SK-N-SH (cell line): Measurements from ENCODE around the gene HSPA12A. TPM values are rescaled to one million over a fixed set of nuclear protein-coding genes. Genes with fewer than 3 reads are reported as not detected.

Source experiments
- CTCF ChIA-PET: fragments of 300-600, 350-600 bp; formaldehyde crosslinking; extraction: SDS; loops from one replicate; lab custom pipeline; 2021; lab: Yijun Ruan, JAX
- POLR2A ChIA-PET: fragments of 350-600 bp; sonication (Branson Sonifier 250); formaldehyde crosslinking; extraction: SDS; loops from one replicate; lab custom pipeline; 2020; ENCODE audit warnings: antibody characterized with exemption, inconsistent platforms; lab: Yijun Ruan, JAX
- DNase-seq: peaks from one replicate; pipeline ENCODE4 v3.0.0; 2012
- H2AFZ ChIP-seq: fragments of 200-600 bp; sonication (generic); 2 replicates; pipeline ENCODE4 v1.8.1; 2016; ENCODE audit warnings: antibody characterized with exemption, mild to moderate bottlenecking, low read depth
- H3F3A ChIP-seq: fragments of 200-600 bp; sonication (generic); replicated peaks from 2 replicates; pipeline ENCODE3; 2016; ENCODE audit warnings: antibody characterized with exemption, mild to moderate bottlenecking; ENCODE audit not compliant: insufficient read depth
- H3K27ac ChIP-seq, 2 experiments: fragments of 200-500 bp in 1 of 2; fragments of 200-600 bp in 1 of 2; sonication (Bioruptor generic) in 1 of 2; sonication (generic), shearing (Covaris generic) in 1 of 2; 2 replicates each; pipeline versions ENCODE4 v1.5.1 to v1.6.1; 2014 to 2016; ENCODE audit warnings: low read depth in 2 of 2, inconsistent platforms in 1 of 2, low read length in 1 of 2, mild to moderate bottlenecking in 1 of 2, mixed read lengths in 1 of 2
- H3K27me3 ChIP-seq: fragments of 200-600 bp; sonication (generic), shearing (Covaris generic); 2 replicates; pipeline ENCODE4 v1.6.1; 2016; ENCODE audit warnings: mixed run types; ENCODE audit not compliant: insufficient read depth
- H3K36me3 ChIP-seq, 2 experiments: fragments of 200-500 bp in 1 of 2; fragments of 200-600 bp in 1 of 2; sonication (Bioruptor generic) in 1 of 2; sonication (generic) in 1 of 2; replicated peaks in 1 of 2; 2 replicates each; pipeline versions ENCODE3 to v1.5.1; 2014 to 2016; ENCODE audit warnings: low read length in 1 of 2, mild to moderate bottlenecking in 1 of 2; ENCODE audit not compliant: insufficient read depth in 2 of 2, control insufficient read depth in 1 of 2
- H3K4me1 ChIP-seq, 2 experiments: fragments of 200-500 bp in 1 of 2; fragments of 200-600 bp in 1 of 2; sonication (Bioruptor generic) in 1 of 2; sonication (generic), shearing (Covaris generic) in 1 of 2; 2 replicates each; pipeline versions ENCODE4 v1.5.1 to v1.6.1; 2014 to 2016; ENCODE audit warnings: low read depth in 1 of 2, low read length in 1 of 2, mixed run types in 1 of 2; ENCODE audit not compliant: insufficient read depth in 2 of 2, control insufficient read depth in 1 of 2
- H3K4me2 ChIP-seq: fragments of 200-600 bp; sonication (generic), shearing (Covaris generic); 2 replicates; pipeline ENCODE4 v1.6.1; 2017; ENCODE audit warnings: mixed run types
- H3K4me3 ChIP-seq, 2 experiments: fragments of 200-500 bp in 1 of 2; fragments of 200-600 bp in 1 of 2; sonication (Bioruptor generic) in 1 of 2; sonication (generic), shearing (Covaris generic) in 1 of 2; 2 replicates each; pipeline versions ENCODE4 v1.5.1 to v1.8.1; 2014 to 2016; ENCODE audit warnings: low read depth in 2 of 2, inconsistent platforms in 1 of 2, low read length in 1 of 2, mild to moderate bottlenecking in 1 of 2, mixed read lengths in 1 of 2, moderate library complexity in 1 of 2
- H3K79me2 ChIP-seq: fragments of 200-600 bp; sonication (generic); 2 replicates; pipeline ENCODE4 v1.8.1; 2017; ENCODE audit warnings: mild to moderate bottlenecking; ENCODE audit not compliant: insufficient read depth
- H3K9ac ChIP-seq: fragments of 200-600 bp; sonication (generic); 2 replicates; pipeline ENCODE4 v1.6.1; 2017; ENCODE audit warnings: mixed run types
- H3K9me2 ChIP-seq: fragments of 200-600 bp; sonication (generic); 2 replicates; pipeline ENCODE4 v1.6.1; 2017; ENCODE audit warnings: mixed run types
- H3K9me3 ChIP-seq: fragments of 200-600 bp; sonication (generic); 2 replicates; pipeline ENCODE4 v1.6.1; 2017; ENCODE audit warnings: mixed run types, mild to moderate bottlenecking, moderate library complexity
- H4K20me1 ChIP-seq: fragments of 200-600 bp; sonication (generic); 2 replicates; pipeline ENCODE4 v1.6.1; 2017; ENCODE audit warnings: mild to moderate bottlenecking, mixed run types; ENCODE audit not compliant: insufficient read depth
- CHD2 ChIP-seq: fragments of 150-350 bp; IDR thresholded peaks from 2 replicates; pipeline ENCODE4 v1.6.1; 2018; ENCODE audit warnings: low read length; ENCODE audit not compliant: partially characterized antibody
- EZH2phosphoT487 ChIP-seq: fragments of 200-600 bp; sonication (generic); IDR thresholded peaks from 2 replicates; pipeline ENCODE4 v1.6.1; 2017; ENCODE audit warnings: low read depth, mixed run types, mild to moderate bottlenecking, antibody characterized with exemption, moderate library complexity, borderline replicate concordance
- FOXM1 ChIP-seq: IDR thresholded peaks from 2 replicates; pipeline ENCODE4 v1.4.0; 2012; ENCODE audit warnings: low read depth, mild to moderate bottlenecking
- MXI1 ChIP-seq: IDR thresholded peaks from 2 replicates; pipeline ENCODE4 v1.6.1; 2012; ENCODE audit warnings: mild to moderate bottlenecking, low read depth, low read length, improper control_type of control experiment
- NRF1 ChIP-seq: IDR thresholded peaks from 2 replicates; pipeline ENCODE4 v1.6.1; 2012; ENCODE audit warnings: low read depth, mild to moderate bottlenecking, low read length
- RCOR1 ChIP-seq: fragments of 150-350 bp; IDR thresholded peaks from 2 replicates; pipeline ENCODE4 v1.6.1; 2017; ENCODE audit warnings: antibody characterized with exemption, low read length
- SIN3A ChIP-seq: IDR thresholded peaks from 2 replicates; pipeline ENCODE4 v1.6.1; 2012; ENCODE audit warnings: low read depth, mild to moderate bottlenecking, low read length, moderate library complexity, borderline replicate concordance
- SMC3 ChIP-seq: IDR thresholded peaks from 2 replicates; pipeline ENCODE4 v1.6.1; 2012; ENCODE audit warnings: low read depth, low read length, improper control_type of control experiment
- TAF1 ChIP-seq: IDR thresholded peaks from 2 replicates; pipeline ENCODE4 v1.6.1; 2012; ENCODE audit warnings: low read depth, mild to moderate bottlenecking, low read length, moderate library complexity, borderline replicate concordance
- TEAD4 ChIP-seq: IDR thresholded peaks from 2 replicates; pipeline ENCODE4 v1.4.0; 2012; ENCODE audit warnings: mild to moderate bottlenecking, borderline replicate concordance; ENCODE audit not compliant: insufficient read depth
- YY1 ChIP-seq: IDR thresholded peaks from 2 replicates; pipeline ENCODE4 v1.4.0; 2012; ENCODE audit warnings: low read depth, mild to moderate bottlenecking
- WGBS: methylation state at CpG from one replicate; pipeline ENCODE4 v1.1.6; 2017; ENCODE audit warnings: low lambda C conversion rate; 5-methylcytosine and 5-hydroxymethylcytosine counted together
- polyA plus RNA-seq, 3 experiments: library from polyadenylated mRNA; depleted of rRNA; stranded (reverse); fragments of >200 nt; gene quantifications; 2 replicates each; pipeline ENCODE4 v1.2.3, GENCODE V29; 2012
- TF ChIP-seq, protein P1 (sequence below): IDR thresholded peaks from 2 replicates; pipeline ENCODE4; 2012
- TF ChIP-seq, protein P2 (sequence below): fragments of 200-600 bp; sonication (generic); IDR thresholded peaks from 2 replicates; pipeline ENCODE4 v1.6.1; 2017; ENCODE audit warnings: antibody characterized with exemption, mild to moderate bottlenecking, moderate library complexity
- TF ChIP-seq, protein P3 (sequence below): IDR thresholded peaks from 2 replicates; pipeline ENCODE4 v1.4.0; 2012; ENCODE audit warnings: low read depth, borderline replicate concordance
- TF ChIP-seq, protein P4 (sequence below): fragments of 150-350 bp; IDR thresholded peaks from 2 replicates; pipeline ENCODE4 v1.6.1; 2016; ENCODE audit warnings: mild to moderate bottlenecking, low read depth, low read length
- TF ChIP-seq, protein P5 (sequence below): IDR thresholded peaks from 2 replicates; pipeline ENCODE4 v1.4.0; 2012; ENCODE audit warnings: low read depth, borderline replicate concordance

The HSPA12A gene
- polyA plus RNA-seq, 1 of the 3 experiments (the other 2 are of a cell fraction) = 2.9 TPM

DNA sequence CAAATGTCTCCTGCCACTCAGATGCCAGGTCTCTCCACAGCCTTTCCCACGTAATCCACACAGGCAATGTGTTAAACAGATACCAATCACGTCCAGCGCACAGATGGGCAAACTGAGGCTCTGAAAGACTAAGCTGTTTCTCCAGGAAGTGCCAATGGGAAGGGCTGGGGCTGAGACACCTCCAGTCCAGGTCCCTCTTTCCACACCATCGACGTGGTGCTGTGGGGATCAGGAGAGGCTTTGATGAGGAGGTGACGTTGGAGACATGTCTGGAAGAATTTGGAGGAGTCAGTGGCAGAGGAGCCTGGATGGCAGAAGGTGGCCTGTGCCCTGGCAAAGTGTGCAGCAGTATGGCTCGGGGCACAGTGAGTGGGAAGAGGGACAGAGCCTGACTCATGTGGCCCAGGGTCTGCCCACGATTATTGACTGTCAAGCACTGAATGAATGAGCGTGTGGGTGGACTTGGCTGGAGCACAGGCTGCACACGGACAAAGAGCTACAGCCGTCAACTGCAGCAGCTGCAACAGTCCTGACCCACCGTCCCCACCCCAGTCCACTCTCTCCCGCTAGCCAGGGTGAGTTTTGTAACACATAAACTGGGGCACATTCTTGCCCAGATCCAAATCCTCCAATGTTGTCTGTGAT is 40.8 kb upstream of the HSPA12A start:
- H3K4me2 ChIP-seq = no peak overlapping the region
- no peaks in the 10 kb centered on the region for H3K9me3 ChIP-seq
- no peaks in the 10 kb centered on the region for H3F3A ChIP-seq
- H3K9ac ChIP-seq = no peak overlapping the region
- no peak for DNase-seq
- H3K9me2 ChIP-seq = no peaks in the 10 kb centered on the region
- POLR2A ChIA-PET = no interaction called here
- H3K27me3 ChIP-seq = no peaks in the 10 kb centered on the region
- H3K4me1 ChIP-seq = peaks cover 0 to 3% of the 10 kb centered on the region in 2 experiments; a peak in 1 of 4 replicates
- no peak overlapping the region for H3K4me3 ChIP-seq
- no peaks in the 10 kb centered on the region for H4K20me1 ChIP-seq
- WGBS = 72% methylated on average over 11 of the region's 13 CpGs
- no peaks in the 10 kb centered on the region for H3K36me3 ChIP-seq
- no peaks in the 10 kb centered on the region for H3K79me2 ChIP-seq
- no peak overlapping the region for H2AFZ ChIP-seq
- no peak for TF ChIP-seq EZH2phosphoT487
- TF ChIP-seq TAF1 = no peak
- no peak for TF ChIP-seq NRF1
- no peak for TF ChIP-seq FOXM1
- TF ChIP-seq, protein P1, sequence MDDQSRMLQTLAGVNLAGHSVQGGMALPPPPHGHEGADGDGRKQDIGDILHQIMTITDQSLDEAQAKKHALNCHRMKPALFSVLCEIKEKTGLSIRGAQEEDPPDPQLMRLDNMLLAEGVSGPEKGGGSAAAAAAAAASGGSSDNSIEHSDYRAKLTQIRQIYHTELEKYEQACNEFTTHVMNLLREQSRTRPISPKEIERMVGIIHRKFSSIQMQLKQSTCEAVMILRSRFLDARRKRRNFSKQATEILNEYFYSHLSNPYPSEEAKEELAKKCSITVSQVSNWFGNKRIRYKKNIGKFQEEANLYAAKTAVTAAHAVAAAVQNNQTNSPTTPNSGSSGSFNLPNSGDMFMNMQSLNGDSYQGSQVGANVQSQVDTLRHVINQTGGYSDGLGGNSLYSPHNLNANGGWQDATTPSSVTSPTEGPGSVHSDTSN = no peak
- no peak for TF ChIP-seq TEAD4
- TF ChIP-seq, protein P2, sequence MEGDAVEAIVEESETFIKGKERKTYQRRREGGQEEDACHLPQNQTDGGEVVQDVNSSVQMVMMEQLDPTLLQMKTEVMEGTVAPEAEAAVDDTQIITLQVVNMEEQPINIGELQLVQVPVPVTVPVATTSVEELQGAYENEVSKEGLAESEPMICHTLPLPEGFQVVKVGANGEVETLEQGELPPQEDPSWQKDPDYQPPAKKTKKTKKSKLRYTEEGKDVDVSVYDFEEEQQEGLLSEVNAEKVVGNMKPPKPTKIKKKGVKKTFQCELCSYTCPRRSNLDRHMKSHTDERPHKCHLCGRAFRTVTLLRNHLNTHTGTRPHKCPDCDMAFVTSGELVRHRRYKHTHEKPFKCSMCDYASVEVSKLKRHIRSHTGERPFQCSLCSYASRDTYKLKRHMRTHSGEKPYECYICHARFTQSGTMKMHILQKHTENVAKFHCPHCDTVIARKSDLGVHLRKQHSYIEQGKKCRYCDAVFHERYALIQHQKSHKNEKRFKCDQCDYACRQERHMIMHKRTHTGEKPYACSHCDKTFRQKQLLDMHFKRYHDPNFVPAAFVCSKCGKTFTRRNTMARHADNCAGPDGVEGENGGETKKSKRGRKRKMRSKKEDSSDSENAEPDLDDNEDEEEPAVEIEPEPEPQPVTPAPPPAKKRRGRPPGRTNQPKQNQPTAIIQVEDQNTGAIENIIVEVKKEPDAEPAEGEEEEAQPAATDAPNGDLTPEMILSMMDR = no peak
- TF ChIP-seq SIN3A = no peak
- TF ChIP-seq MXI1 = no peak
- TF ChIP-seq, protein P3, sequence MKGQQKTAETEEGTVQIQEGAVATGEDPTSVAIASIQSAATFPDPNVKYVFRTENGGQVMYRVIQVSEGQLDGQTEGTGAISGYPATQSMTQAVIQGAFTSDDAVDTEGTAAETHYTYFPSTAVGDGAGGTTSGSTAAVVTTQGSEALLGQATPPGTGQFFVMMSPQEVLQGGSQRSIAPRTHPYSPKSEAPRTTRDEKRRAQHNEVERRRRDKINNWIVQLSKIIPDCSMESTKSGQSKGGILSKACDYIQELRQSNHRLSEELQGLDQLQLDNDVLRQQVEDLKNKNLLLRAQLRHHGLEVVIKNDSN = no peak
- no peak for TF ChIP-seq YY1
- TF ChIP-seq, protein P4, sequence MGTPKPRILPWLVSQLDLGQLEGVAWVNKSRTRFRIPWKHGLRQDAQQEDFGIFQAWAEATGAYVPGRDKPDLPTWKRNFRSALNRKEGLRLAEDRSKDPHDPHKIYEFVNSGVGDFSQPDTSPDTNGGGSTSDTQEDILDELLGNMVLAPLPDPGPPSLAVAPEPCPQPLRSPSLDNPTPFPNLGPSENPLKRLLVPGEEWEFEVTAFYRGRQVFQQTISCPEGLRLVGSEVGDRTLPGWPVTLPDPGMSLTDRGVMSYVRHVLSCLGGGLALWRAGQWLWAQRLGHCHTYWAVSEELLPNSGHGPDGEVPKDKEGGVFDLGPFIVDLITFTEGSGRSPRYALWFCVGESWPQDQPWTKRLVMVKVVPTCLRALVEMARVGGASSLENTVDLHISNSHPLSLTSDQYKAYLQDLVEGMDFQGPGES = no peak
- TF ChIP-seq SMC3 = no peak
- TF ChIP-seq CHD2 = no peak
- TF ChIP-seq, protein P5, sequence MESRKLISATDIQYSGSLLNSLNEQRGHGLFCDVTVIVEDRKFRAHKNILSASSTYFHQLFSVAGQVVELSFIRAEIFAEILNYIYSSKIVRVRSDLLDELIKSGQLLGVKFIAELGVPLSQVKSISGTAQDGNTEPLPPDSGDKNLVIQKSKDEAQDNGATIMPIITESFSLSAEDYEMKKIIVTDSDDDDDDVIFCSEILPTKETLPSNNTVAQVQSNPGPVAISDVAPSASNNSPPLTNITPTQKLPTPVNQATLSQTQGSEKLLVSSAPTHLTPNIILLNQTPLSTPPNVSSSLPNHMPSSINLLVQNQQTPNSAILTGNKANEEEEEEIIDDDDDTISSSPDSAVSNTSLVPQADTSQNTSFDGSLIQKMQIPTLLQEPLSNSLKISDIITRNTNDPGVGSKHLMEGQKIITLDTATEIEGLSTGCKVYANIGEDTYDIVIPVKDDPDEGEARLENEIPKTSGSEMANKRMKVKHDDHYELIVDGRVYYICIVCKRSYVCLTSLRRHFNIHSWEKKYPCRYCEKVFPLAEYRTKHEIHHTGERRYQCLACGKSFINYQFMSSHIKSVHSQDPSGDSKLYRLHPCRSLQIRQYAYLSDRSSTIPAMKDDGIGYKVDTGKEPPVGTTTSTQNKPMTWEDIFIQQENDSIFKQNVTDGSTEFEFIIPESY = no peak
- no peak for TF ChIP-seq RCOR1
- CTCF ChIA-PET = interaction anchor here (0.6 to 9.9 kb wide), 3 partner anchors 14 to 171 kb away, joined by 3 to 218 read pairs (median 8); no protein-coding TSS in a partner anchor
- H3K27ac ChIP-seq = no peak overlapping the region
